Fibroblast of mammary gland (primary cell): ENCODE results near the gene TTL.

Experiments used
- DNase-seq: peaks from one replicate; pipeline ENCODE4 v3.0.0-alpha.2; 2010; ENCODE audit warnings: low read depth
- H3K4me3 ChIP-seq: 2 replicates; pipeline ENCODE4 v1.5.1; 2011; ENCODE audit warnings: low read depth, mild to moderate bottlenecking, low read length, moderate library complexity; ENCODE audit not compliant: control insufficient read depth
- CTCF ChIP-seq: conservative IDR thresholded peaks from 2 replicates; pipeline ENCODE4 v1.5.1; 2011; ENCODE audit warnings: low read depth, low read length, inconsistent platforms; ENCODE audit not compliant: control insufficient read depth, insufficient read depth

TTL gene

DNA sequence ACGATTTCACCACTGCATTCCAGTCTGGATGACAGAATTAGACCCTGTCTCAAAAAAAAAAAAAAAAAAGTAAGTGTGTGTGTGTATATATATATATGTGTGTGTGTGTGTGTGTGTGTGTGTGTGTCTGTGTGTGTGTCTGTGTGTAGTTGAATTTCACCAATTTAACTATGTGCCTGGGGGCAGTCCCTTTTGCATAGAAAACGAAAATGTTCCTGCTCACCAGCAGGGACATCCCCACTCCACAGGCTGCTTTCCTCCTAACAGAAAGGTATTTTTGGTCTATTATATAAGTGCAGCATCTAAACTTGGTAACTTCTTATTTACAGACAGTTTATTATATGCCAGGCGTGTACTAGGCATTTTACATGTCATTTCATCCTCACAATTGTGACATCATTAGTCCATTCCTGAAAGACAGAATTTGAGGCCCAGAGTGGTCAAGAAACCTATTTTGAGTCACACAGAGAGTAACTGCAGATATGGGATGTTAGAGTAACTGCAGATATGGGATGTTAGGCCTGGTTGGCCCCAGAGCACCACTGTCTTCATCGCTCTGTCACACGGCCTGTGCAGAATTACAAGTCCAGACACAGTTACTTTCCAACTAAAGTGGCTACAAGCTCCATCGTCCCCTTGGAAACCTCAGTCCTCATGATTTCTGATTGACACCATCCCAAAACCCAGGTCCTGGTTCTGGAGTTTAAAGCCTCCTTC lies 9.3 kb upstream of the TTL start:
- no peak overlapping the region for H3K4me3 ChIP-seq
- TF ChIP-seq CTCF, result no peak
- DNase-seq, result no peak

DNA sequence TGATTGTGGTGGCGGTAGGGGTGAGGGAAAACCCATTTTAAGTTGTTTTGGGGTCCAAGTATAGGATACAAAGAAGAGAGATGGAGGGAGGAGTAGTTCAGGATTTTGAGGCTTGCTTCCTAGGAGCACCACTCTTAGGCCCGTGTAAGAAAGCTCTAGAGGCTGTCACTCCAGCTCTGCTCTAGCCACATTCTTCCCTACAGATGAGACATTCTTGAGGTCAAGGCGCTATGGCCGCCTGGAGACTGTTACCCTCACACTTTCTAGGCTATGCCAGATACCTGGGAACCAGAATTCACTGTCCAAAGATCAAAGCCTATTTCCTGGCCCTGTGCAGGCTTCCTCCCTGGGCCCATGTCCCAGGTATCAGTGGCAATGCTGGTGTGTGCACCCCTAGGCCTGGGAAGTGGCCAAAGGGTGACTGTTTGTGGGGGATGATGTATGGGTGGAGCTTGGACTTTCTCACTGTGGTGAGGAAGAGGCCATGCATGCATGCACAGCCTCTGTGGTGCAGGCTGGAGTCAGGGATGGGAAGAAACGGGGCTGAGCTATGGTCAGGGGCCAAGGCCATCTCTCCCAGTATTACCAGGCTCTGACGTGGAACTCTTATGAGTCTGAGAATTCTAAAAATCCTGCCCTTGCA lies 7.0 kb upstream of the TTL start:
- peak; percentile 71 for DNase-seq
- H3K4me3 ChIP-seq, result no peak overlapping the region
- no peak for TF ChIP-seq CTCF

DNA sequence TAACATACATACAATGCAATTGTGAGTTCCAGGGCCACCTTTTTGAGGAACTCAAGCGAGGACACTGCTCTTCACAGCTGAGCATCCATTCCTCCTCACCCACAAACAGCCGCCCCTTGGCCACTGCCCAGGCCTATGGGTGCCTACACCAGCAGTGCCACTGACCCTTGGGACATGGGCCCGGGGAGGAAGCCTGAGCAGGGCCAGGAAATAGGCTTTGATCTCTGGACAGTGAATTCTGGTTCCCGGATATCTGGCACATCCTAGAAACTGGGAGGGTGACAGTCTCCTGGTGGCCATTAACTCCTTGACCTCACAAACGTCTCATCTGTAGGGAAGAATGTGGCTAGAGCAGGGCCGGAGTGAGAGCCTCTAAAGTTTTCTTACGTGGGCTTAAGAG lies 5.5 kb upstream of the TTL start:
- TF ChIP-seq CTCF, result no peak
- no peak for DNase-seq
- no peak overlapping the region for H3K4me3 ChIP-seq

DNA sequence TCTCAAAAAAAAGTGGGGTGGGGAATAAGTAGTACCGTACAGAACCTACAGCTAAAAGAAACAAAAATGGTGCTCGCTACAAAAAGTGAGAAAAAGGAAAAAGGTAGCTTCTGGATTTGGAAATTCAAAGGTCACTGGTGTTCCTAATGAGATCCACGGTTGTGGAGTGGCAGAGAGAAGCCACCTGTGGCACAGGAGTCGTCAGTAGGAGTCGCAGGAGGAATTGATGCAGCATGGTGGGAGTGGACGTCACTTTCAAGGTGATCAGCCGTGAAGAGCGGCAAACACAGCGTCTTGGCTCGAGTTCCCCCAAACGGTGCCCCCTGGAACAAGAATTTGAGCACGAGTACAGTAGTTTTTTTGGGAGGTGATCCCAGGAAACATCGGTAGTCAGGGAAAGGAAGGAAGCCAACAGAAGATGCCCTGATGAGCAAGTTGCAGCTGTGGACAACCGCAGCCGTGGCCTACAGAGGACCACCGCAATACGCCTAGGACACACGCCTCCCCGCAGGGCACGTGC lies 1.4 kb upstream of the TTL start:
- DNase-seq, result no peak
- no peak for TF ChIP-seq CTCF
- H3K4me3 ChIP-seq, result peak overlapping the region; percentile 74

DNA sequence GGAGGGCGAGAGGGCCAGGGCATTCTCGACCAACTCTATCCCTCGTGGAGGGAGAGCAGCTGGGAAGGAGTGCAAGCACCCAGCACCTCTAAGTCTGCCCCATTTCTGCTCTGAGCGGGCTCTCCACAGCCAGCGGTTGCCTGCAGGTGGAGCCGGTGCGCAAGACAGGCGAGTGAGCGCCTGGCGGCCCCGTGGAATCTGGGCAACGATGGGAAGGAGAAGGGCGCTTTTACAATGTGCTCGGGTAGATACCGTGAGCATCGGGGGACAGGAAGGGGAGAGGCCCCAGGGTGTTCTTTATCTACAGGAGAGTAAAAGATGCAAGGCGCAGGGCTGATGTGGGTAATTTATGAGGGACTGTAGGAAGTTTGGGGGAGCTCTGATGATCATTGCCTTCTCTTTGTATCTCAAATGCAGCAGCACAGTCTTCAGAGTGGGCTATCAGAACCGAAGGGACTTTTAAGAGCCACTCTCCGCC lies 867 bp upstream of the TTL start:
- peak; percentile 74 for DNase-seq
- peak; percentile 74 for TF ChIP-seq CTCF
- H3K4me3 ChIP-seq, result peak overlapping the region; percentile 74

DNA sequence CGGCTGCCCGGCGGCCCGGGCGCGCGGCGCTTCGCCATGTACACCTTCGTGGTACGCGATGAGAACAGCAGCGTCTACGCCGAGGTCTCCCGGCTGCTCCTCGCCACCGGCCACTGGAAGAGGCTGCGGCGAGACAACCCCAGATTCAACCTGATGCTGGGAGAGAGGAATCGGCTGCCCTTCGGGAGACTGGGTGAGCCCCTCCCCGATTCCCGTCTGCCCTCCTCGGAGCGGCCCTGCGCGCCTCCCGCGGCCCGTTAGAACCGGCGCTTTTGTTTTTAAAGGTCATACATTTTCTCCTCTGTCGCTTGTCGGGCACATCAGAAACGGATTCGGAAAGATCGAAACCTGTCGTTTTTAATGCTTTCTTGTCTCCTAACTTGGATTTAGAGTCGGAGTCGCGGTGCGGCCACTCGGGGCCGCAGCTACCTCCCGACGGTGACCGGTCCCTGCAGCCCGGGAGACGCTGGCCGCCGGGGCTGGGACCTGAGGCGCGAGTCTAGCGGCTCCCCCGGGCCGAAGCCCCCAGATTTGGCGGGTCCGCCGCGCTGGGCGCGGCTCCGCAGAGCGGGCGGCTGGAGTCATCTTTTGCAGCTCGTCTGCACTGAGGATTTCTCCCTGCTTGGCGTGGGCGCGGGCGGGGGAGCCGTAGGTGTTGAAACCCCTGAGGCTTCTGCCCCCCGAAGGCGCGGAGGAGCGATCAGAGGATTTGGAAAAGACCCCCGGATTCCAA lies 519 bp downstream of the TTL start:
- TF ChIP-seq CTCF, result no peak
- H3K4me3 ChIP-seq, result peak overlapping the region; percentile 83
- DNase-seq, result peak; percentile 32
